GM20000 (cell line): ENCODE results near the gene ASXL1.
"Not testable (repeated sequence)": the region's sequence is repeated elsewhere in the genome, so short reads cannot be mapped to it uniquely, and the experiment has no call there.

Experiments
- DNase-seq: peaks from one replicate; pipeline ENCODE4 v3.0.0; 2012; ENCODE audit warnings: low spot score
- CTCF ChIP-seq: IDR thresholded peaks from 2 replicates; pipeline ENCODE4 v1.5.1; 2012; ENCODE audit warnings: mild to moderate bottlenecking, control low read depth; ENCODE audit errors: extremely low read depth, missing control alignments

The ASXL1 gene

DNA sequence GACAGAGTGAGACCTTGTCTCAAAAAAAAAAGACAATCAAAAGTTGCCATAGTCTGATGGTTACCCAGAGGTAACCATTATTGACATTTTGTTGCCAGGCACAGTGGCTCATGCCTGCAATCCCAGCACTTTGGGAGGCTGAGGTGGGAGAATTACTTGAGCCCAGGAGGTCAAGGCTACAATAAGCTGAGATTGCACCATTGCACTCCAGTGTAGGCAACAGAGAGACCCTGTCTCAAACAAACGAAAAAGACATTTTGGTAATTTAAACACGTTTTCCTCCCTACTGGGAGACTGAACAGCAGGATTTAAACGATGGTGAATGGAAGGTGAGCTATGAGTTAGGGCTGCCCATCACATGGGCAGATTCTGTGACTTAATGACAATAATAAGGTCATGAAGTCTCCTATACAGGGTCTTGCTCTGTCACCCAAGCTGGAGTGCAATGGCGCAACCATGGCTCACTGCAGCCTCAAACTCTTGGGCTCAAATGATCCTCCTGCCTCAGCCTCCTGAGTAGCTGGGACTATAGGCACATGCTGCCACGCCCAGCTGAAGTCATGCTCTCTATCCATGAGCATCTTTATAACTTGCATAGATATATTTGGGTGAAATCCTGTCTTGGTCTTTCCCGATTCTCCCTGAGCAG lies 4.2 kb upstream of the ASXL1 start:
- DNase-seq, result no peak
- no peak for TF ChIP-seq CTCF

DNA sequence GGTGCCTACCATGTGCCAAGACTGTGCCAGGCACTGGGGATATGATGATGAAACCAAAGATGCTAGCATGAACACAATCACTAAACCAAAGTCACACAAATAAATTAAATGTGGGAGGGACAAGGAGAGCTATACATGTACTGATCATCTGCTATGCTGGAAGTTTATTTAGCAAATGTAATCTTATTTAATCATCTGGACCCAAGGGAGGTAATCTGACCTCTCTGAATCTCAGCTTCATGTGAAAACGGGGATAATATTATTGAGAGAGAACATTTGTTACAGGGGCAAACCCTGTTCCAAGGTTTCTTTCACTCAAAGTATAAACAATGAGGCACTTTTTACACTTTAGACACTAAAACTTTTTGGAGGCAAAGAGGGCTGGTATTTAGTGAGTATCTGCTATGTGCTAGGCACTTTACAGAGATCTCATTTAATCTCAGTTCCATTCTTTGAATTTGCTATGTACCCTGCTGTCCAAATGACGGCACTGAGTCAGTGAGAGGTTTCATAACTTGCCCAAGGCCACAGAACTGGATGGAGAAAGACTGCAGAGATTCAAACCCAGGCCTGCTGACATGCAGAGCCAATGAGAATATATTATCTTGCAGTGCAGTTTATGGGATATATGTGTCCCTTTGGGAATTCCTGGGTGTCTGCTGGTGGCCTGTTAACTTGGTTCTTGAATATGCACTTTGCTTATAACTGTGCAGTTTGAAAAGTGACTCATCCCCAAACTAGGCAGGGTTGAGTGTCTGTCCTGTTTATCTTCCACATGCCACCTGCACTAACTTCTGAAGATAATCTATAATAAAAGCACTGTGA lies 3.3 kb upstream of the ASXL1 start:
- TF ChIP-seq CTCF, result no peak
- no peak for DNase-seq

DNA sequence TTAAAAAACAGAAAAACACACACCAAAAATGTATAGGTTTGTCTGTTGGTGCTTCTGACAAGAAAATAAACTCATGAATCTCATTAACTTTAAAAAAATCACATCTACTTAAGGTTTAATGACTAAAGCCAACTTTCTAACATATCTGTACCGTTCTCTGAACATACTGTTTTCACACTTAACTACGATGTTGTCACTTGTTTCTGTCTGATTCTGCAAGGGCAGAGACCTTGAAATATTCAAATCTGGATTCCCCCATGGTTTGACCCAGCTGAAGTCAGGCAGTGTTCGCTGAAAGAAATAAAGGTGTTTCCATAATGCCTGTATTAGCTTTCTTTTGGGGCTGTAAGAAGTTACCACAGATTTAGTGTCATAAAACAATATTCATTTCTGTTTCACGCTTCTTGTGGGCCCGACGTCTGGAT lies 2.7 kb upstream of the ASXL1 start:
- no peak for TF ChIP-seq CTCF
- peak; percentile 55 for DNase-seq

DNA sequence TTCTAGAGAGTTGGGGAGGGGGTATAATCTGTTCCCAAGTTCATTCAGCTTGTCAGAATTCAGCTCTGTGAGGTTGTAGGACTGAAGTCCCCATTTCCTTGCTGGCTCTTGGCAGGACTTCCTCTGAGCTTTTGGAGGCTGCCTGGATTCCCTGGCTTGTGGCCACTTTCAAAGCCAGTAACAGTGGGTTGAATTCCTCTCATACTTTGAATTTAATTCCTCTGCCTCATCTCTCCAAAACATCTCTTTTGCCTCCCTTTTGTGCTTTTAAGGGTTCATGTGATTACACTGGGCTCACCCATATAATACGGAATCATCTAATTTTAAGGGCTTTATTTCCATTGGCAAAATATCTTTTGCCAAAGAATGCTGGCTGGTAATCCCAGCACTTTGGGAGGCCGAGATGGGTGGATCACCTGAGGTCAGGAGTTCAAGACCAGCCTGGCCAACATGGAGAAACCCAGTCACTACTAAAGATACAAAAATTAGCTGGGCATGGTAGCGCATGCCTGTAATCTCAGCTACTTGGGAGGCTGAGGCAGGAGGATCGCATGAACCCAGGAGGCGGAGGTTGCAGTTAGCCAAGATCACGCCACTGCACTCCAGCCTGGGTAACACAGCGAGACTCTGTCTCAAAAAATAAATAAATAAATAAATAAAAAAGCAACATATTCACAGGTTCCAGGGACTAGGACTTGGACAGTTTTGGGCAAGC lies 2.1 kb upstream of the ASXL1 start:
- DNase-seq, result not testable (repeated sequence)

DNA sequence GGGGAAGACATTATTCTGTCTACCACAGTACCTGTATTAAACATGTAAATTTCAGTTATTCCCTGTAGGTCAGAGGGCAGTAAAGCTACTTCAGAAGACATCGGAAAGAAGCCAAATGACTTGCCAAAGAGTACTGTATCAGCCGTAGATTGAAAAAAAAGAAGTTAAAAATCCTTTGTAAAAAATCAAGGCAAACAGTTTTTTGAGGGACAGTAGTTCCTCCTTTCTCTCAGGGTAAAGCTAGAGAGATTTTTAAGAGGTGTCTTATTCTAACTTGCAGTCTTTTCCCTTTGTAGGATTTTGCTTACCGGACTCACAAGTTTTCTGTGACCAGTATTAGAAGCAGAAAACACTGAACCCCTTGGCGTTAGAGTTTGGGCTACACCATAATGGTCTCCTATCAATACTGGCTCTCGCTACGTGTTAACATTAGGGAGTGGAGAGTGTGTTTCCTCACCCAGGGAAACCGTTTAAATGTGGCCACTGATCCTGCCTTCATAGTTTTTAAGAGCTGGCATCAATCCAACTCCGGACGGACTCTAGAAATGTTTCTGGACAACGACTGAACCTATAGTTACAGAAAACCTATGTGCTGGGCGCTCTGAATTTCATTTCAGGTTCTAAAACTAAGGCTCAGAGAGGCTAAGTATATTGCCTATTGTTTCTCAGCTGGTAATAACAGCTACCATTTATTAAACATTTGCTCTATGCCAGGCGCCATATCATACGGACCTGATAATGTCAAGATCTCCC lies 1.3 kb upstream of the ASXL1 start:
- no peak for TF ChIP-seq CTCF
- no peak for DNase-seq

GRCh38 chr20:32357375-32357868 lies 709 bp upstream of the ASXL1 start:
- TF ChIP-seq CTCF, result no peak
- no peak for DNase-seq

DNA sequence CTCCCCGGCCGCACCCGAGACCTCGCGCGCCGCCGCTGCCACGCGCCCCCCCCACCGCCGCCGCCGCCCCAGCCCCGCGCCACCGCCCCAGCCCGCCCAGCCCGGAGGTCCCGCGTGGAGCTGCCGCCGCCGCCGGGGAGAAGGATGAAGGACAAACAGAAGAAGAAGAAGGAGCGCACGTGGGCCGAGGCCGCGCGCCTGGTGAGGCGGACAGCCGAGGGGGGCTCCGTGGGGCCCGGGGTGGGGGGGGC lies 426 bp downstream of the ASXL1 start:
- DNase-seq, result no peak
- no peak for TF ChIP-seq CTCF
